Testis (tissue), 3 donors: ENCODE measurements around the gene KRTAP5-8. TPM values are rescaled to one million over a fixed set of nuclear protein-coding genes. Genes with fewer than 3 reads are reported as not detected.
"Not testable (repeated sequence)": the region's sequence is repeated elsewhere in the genome, so short reads cannot be mapped to it uniquely, and the experiment has no call there.

Source experiments
- DNase-seq: peaks from one replicate; pipeline ENCODE4 v3.0.0-alpha.2; 2019
- H3K27ac ChIP-seq, 2 donors: fragments of 200-600 bp; sonication (generic); one replicate each; pipeline ENCODE4 v1.5.1; 2019
- H3K27me3 ChIP-seq: fragments of 200-600 bp; sonication (generic); one replicate; pipeline ENCODE4 v1.5.1; 2019
- H3K36me3 ChIP-seq: fragments of 200-600 bp; sonication (generic); one replicate; pipeline ENCODE4 v1.5.1; 2017; ENCODE audit warnings: low read depth; ENCODE audit errors: missing control alignments
- H3K4me1 ChIP-seq: fragments of 200-600 bp; sonication (generic); one replicate; pipeline ENCODE4 v1.5.1; 2019
- H3K4me3 ChIP-seq, 2 donors: fragments of 200-600 bp; sonication (generic); one replicate each; pipeline ENCODE4 v1.5.1; 2017 to 2019
- H3K9me3 ChIP-seq: fragments of 200-600 bp; sonication (generic); one replicate; pipeline ENCODE4 v1.5.1; 2017
- POLR2A ChIP-seq: fragments of 450-650 bp; IDR thresholded peaks from one replicate; pipeline ENCODE4 v1.6.1; 2017; ENCODE audit warnings: antibody characterized with exemption, mild to moderate bottlenecking, moderate library complexity
- WGBS, 2 donors: methylation state at CpG; one replicate each; pipeline ENCODE4 v1.1.5; 2018; 5-methylcytosine and 5-hydroxymethylcytosine counted together
- intact Hi-C: fragments of 100-400 bp; cut with DNase I; formaldehyde crosslinking; loops from one replicate; pipeline ENCODE4 v1.15.1; 2023; ENCODE audit warnings: low total_unique reads
- polyA plus RNA-seq: library from polyadenylated mRNA; stranded (reverse); fragments of 350-450 nt; fragmentation: Illumina TruSeq; extraction: RNeasy Lipid Tissue Mini Kit (QIAGEN cat#74804); gene quantifications from one replicate; pipeline ENCODE4 v1.2.3, GENCODE V29; 2014; ENCODE audit warnings: low read depth, low replicate concordance; ENCODE audit not compliant: insufficient read depth
- total RNA-seq, 2 donors: library from RNA; depleted of rRNA; stranded (reverse); fragments of >200 nt; gene quantifications; one replicate each; pipeline ENCODE4 v1.2.3, GENCODE V29; 2016
- TF ChIP-seq, protein P1 (sequence below), 3 experiments: fragments of 450-650 bp in 2 of 3; fragments of 200-600 bp in 1 of 3; sonication (generic) in 1 of 3; IDR thresholded peaks; one replicate each; pipeline ENCODE4 v1.5.1; 2016 to 2019; ENCODE audit warnings: antibody characterized with exemption in 3 of 3, mild to moderate bottlenecking in 2 of 3, moderate library complexity in 1 of 3

KRTAP5-8 gene
- total and polyA plus RNA-seq, 3 donors from 2014 or later: 0.39 to 1.1 TPM; not detected in 1

DNA sequence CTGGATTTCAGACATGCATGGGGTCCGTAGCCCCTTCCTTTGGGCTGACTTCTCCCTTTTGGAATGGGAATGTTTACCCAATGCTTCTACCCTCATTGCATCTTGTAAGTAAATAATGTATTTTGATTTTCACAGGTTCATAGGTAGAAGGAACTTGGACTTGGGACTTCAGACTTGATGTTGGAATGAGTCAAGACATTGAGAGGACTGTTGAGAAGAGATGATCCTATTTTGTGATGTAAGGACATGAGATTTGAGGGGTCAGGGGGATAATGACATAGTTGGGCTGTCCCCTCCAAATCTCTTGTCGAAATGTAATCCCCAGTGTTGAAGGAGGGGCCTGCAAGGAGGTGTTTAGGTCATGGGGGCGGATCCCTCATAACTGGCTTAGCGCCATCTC is 26.6 kb downstream of the KRTAP5-8 start:
- TF ChIP-seq, protein P1, sequence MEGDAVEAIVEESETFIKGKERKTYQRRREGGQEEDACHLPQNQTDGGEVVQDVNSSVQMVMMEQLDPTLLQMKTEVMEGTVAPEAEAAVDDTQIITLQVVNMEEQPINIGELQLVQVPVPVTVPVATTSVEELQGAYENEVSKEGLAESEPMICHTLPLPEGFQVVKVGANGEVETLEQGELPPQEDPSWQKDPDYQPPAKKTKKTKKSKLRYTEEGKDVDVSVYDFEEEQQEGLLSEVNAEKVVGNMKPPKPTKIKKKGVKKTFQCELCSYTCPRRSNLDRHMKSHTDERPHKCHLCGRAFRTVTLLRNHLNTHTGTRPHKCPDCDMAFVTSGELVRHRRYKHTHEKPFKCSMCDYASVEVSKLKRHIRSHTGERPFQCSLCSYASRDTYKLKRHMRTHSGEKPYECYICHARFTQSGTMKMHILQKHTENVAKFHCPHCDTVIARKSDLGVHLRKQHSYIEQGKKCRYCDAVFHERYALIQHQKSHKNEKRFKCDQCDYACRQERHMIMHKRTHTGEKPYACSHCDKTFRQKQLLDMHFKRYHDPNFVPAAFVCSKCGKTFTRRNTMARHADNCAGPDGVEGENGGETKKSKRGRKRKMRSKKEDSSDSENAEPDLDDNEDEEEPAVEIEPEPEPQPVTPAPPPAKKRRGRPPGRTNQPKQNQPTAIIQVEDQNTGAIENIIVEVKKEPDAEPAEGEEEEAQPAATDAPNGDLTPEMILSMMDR (IDR thresholded peaks at IDR 0.05): no peak
- TF ChIP-seq POLR2A: no peak
- 91 to 95% methylated on average over 4 of the region's 4 CpGs for WGBS, 2 donors
- H3K4me1 ChIP-seq: no peaks in the 10 kb centered on the region
- DNase-seq: no peak
- H3K27me3 ChIP-seq: no peaks in the 10 kb centered on the region
- H3K36me3 ChIP-seq: no peaks in the 10 kb centered on the region
- intact Hi-C loops: no loop called here
- no peaks in the 10 kb centered on the region for H3K9me3 ChIP-seq
- H3K27ac ChIP-seq: no peak overlapping the region
- no peak overlapping the region for H3K4me3 ChIP-seq

DNA sequence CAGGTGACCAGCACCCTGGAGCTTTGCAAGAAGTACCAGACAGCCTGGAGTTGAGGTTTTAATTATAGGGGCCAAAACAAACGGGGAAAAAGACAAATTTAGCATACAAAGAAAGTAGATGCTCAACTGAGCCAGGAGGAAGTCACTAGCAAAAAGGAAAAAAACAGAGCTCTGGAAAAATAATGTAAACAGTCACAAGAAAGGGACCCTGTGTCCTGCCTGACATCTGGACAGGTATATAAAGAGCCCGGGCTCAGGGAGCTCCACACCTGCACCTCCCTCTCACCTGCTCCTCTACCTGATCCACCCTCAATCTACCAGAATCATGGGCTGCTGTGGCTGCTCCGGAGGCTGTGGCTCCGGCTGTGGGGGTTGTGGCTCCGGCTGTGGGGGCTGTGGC is 27.4 kb downstream of the KRTAP5-8 start, which contains the start of gene KRTAP5-10:
KRTAP5-10 (plus strand) TSS at position 301 of the 400 bp plus-strand sequence; CDS start at position 326, 25 bp downstream.
- H3K36me3 ChIP-seq: no peaks in the 10 kb centered on the region
- no peak for DNase-seq
- H3K27ac ChIP-seq: no peak within 1 kb of the TSS
- TF ChIP-seq, protein P1 (IDR thresholded peaks at IDR 0.05): no peak
- TF ChIP-seq POLR2A: no peak
- no peaks in the 10 kb centered on the region for H3K27me3 ChIP-seq
- WGBS, 2 donors: 41 to 54% methylated on average over 2 to 5 of the region's 5 CpGs
- no peaks in the 10 kb centered on the region for H3K9me3 ChIP-seq
- H3K4me1 ChIP-seq: no peaks in the 10 kb centered on the region
- no peak within 1 kb of the TSS for H3K4me3 ChIP-seq
- intact Hi-C loops: no loop called here

DNA sequence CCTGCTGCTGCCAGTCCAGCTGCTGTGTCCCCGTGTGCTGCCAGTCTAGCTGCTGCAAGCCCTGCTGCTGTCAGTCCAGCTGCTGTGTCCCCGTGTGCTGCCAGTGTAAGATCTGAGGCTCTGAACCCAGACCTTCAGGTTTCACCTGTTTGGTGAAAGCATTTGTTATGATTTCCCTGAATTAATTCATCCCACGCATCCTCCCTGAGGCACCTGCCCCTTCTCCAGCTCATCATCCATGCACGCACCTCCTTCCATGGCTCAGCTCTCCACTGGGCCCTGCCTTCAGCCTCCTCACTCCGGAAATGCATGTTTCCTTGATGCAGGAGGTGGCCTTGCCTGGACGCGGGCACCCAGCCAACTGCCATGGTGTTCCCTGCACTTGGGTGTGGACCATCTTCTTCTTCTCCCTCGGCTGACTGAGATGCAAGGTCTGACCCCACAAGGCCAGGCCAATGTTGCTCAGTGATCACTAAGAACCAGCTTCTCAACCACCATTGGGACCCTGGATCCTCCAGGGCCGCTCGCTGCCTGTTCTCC is 28.3 kb downstream of the KRTAP5-8 start:
- no peaks in the 10 kb centered on the region for H3K36me3 ChIP-seq
- TF ChIP-seq, protein P1 (IDR thresholded peaks at IDR 0.05): no peak
- no peak for TF ChIP-seq POLR2A
- no peak for DNase-seq
- H3K4me3 ChIP-seq: no peak overlapping the region
- H3K4me1 ChIP-seq: no peaks in the 10 kb centered on the region
- intact Hi-C loops: no loop called here
- WGBS, 2 donors: 60 to 68% methylated on average over 10 of the region's 10 CpGs
- H3K9me3 ChIP-seq: no peaks in the 10 kb centered on the region
- H3K27me3 ChIP-seq: no peaks in the 10 kb centered on the region
- H3K27ac ChIP-seq: no peak overlapping the region

DNA sequence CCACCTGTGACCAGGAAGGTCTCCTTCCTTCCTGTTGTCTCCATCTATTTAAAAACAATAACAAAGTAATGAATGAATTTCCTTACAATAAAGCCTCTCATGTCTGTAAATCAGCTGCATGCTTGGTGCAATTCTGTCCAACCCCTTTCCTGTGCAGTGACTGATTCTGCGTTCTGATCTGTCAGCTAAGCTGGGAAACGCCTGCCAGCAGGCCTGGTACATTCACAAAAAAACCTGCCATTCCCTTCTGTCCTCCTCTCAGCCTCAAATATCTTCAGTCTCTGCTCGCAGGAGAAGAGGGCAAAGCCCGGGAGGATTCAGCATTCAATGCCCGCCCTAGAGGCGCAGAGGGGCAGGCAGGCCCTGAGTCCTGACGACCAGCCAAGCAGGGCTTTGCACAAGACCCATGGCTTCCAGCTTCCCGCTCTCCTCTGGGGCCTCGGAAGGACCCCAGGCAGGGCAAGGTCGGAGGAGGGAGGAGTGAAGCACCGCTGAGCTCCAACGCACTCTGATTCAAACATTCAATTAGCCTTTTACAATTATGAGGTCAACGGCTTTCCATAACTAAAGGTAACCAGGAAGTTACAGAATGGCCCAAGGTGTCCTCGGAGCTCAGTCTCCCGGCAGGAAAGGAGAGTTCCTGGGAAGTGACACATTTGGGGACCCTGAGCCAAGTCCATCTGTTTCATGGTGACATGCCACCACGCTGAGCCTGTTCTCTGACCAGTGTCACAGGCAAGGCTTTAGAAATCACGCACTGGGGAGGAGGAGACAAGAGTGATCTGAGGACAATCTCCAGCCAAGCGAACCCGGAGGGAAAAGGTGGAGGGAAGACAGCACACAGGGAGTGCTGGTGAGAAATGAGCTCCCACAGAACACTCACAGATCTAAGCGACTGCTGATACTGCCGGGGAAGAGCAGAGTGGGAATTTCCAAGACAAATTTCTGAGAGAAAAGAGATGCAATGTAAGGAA is 29.1 kb downstream of the KRTAP5-8 start:
- 59% methylated on average over 20 of the region's 21 CpGs for WGBS, 2 donors
- H3K27me3 ChIP-seq, H3K4me3 ChIP-seq, H3K9me3 ChIP-seq, H3K4me1 ChIP-seq, DNase-seq, H3K27ac ChIP-seq, H3K36me3 ChIP-seq, intact Hi-C loops: not testable (repeated sequence)

DNA sequence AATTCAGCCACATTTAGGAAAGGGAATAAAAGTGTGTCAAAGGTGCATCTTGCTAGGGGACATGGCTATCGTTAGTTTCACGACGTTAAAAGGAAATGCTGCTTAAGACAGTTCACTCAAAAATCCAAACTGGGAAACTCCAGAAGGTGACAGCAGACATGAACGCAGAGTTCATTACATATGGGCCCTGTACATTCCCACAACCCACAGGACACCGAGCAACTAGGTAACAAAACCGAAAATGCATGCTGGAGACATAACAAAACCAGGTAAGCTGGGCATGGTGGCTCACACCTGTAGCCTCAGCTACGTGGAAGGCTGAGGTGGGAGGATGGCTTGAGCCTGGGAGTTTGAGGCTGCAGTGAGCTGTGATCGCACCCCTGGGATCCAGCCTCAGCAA is 29.8 kb downstream of the KRTAP5-8 start:
- H3K27ac ChIP-seq, DNase-seq, H3K27me3 ChIP-seq, H3K4me3 ChIP-seq, H3K36me3 ChIP-seq, H3K9me3 ChIP-seq, intact Hi-C loops, H3K4me1 ChIP-seq: not testable (repeated sequence)
- WGBS, 2 donors: 54 to 73% methylated on average over 7 of the region's 8 CpGs
